ENCODE measurements around the gene TTC34. TPM values are rescaled to one million over a fixed set of nuclear protein-coding genes. Genes with fewer than 3 reads are reported as not detected.

The TTC34 gene
- total and polyA plus RNA-seq, 2 donors from 2014 or later: 0.15 to 2.4 TPM

DNA sequence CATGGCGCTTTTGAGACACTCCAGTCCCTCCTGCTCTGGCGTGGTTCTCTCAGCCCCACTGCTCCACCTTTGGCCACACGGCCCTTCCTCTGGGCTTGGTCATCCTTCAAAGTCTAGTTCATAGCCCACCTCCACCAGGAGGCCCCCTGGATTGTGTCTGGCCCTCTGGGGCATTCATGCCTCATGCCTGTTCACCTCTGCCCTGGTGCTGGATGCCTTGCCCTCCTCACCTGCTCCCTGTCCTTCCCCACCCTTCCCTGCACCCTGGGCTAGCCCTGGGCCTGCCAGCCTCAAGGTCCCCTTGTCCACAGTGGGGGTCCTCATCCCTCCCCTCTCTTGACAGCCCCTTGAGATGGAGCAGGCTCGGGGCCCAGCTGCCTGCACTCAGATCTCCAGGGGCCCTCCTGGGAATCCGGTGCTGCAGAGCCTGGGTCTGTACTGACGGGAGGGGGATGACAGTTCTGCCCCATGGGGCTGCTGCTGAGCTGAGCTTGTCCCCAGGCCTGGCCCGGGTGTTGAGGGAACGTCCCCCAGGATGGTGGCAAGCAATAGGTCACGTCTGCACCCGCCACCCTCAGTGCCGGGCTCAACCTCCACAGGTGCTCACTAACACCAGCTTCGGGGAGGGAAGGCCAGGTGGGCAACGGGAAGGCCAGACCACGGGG, 196.5 kb downstream of the TTC34 start:
- FAIRE-seq: no peak
- no peaks in the 10 kb centered on the region for H3K27me3 ChIP-seq (ENCODE audit: control insufficient read depth, insufficient read depth, low read length)
- TF ChIP-seq, protein P1, sequence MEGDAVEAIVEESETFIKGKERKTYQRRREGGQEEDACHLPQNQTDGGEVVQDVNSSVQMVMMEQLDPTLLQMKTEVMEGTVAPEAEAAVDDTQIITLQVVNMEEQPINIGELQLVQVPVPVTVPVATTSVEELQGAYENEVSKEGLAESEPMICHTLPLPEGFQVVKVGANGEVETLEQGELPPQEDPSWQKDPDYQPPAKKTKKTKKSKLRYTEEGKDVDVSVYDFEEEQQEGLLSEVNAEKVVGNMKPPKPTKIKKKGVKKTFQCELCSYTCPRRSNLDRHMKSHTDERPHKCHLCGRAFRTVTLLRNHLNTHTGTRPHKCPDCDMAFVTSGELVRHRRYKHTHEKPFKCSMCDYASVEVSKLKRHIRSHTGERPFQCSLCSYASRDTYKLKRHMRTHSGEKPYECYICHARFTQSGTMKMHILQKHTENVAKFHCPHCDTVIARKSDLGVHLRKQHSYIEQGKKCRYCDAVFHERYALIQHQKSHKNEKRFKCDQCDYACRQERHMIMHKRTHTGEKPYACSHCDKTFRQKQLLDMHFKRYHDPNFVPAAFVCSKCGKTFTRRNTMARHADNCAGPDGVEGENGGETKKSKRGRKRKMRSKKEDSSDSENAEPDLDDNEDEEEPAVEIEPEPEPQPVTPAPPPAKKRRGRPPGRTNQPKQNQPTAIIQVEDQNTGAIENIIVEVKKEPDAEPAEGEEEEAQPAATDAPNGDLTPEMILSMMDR (IDR thresholded peaks at IDR 0.05; ENCODE audit: borderline replicate concordance, extremely low read depth, insufficient read depth): no peak
- H3K4me3 ChIP-seq (ENCODE audit: low read length in 3 of 3): no peak overlapping the region
- no peaks in the 10 kb centered on the region for H3K4me1 ChIP-seq (ENCODE audit: control insufficient read depth in 2 of 3, insufficient read depth in 2 of 3, low read depth in 1 of 3, low read length in 3 of 3)
- H3K27ac ChIP-seq (ENCODE audit: low read depth in 2 of 2, low read length in 2 of 2): no peak overlapping the region
- peak in 3 of 5 donors; percentile 7 to 62 (median 38) for DNase-seq
- intact Hi-C loops (cut with DNase I): no loop called here
- no peaks in the 10 kb centered on the region for H3K9me3 ChIP-seq (ENCODE audit: control insufficient read depth in 2 of 3, insufficient read depth in 1 of 3, low read length in 3 of 3)
- no peaks in the 10 kb centered on the region for H3K36me3 ChIP-seq (ENCODE audit: control insufficient read depth in 2 of 3, insufficient read depth in 3 of 3, low read length in 3 of 3)
- H3K9ac ChIP-seq (ENCODE audit: low read length in 3 of 3): no peak overlapping the region

DNA sequence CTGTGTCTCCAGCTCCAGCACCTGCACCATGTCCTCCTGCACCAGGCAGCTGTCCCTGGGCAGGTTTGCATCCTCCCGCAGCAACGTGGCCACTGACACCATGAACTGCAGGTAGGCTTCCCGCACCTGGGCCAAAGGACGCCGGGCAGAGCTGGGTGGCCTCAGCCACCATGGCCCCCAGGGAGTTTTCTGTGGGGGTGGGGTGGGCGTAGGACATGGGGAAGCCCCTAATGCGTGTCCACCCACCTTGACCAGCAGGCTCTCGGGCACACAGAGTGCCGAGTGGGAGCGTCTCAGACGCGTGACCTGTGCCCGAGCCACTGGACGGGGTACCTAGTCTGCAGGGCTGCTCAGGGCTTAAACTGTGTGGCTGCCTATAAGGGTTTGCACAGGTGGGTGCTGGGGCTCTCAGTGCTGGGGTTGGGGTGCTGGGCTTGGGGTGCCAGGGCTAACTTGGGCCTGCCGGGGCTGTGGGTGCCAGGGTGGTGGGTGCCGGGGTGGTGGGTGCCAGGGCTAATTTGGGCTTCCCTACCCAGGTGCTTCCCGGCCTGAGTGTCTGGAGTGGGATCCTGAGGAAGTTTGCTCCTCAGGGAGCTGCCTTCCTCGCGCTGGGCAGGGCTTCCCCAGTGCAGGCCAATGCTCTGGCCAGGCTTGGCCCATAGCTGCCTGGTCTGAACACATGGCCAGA, 197.2 kb downstream of the TTC34 start:
- Histone ChIP-seq H3K36me3 (ENCODE audit: control insufficient read depth in 2 of 3, insufficient read depth in 3 of 3, low read length in 3 of 3) (no peaks in the 10 kb centered on the region), H3K9me3 (ENCODE audit: control insufficient read depth in 2 of 3, insufficient read depth in 1 of 3, low read length in 3 of 3) (no peaks in the 10 kb centered on the region), H3K4me3 (ENCODE audit: low read length in 3 of 3) (no peak overlapping the region), H3K9ac (ENCODE audit: low read length in 3 of 3) (no peak overlapping the region), H3K4me1 (ENCODE audit: control insufficient read depth in 2 of 3, insufficient read depth in 2 of 3, low read depth in 1 of 3, low read length in 3 of 3) (no peaks in the 10 kb centered on the region), H3K27me3 (ENCODE audit: control insufficient read depth, insufficient read depth, low read length) (no peaks in the 10 kb centered on the region), H3K27ac (ENCODE audit: low read depth in 2 of 2, low read length in 2 of 2) (no peak overlapping the region)
- TF ChIP-seq, protein P1 (IDR thresholded peaks at IDR 0.05; ENCODE audit: borderline replicate concordance, extremely low read depth, insufficient read depth): no peak
- intact Hi-C loops (cut with DNase I): no loop called here
- no peak for FAIRE-seq
- peak in 3 of 5 donors; percentile 4 to 67 (median 33) for DNase-seq

DNA sequence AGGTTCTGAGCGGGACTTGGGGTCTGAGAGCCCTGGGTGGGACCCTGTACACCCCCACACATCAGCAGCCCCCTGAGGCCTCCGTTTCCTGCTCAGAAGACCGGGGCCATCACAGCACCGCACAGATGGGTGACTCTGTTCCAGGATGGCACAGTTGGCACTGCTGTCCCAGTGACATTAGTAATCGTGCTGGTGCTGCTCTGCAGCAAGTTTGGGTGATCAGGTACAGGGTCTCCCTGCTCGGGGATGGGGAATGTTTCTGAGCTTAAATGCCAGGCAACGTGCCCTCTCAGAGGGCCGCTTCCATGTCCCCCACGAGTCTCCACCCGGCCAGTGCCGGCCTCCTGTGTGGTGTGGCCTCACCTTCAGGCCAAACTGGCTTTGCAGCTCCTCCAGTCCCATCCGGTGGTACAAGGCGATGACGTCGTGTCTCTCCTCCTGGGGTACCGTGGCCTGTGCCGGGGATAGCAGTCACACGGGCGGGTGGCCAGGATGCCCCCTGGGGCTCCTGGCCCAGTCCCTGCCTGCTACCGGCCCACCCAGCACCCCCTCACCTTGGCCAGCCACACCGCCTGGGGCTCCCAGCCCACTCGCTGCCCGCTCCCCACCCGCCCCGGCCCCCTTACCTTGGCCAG, 197.9 kb downstream of the TTC34 start:
- DNase-seq: peak in 2 of 5 donors; percentile 8 to 68
- intact Hi-C loops (cut with DNase I): no loop called here
- Histone ChIP-seq H3K27me3 (ENCODE audit: control insufficient read depth, insufficient read depth, low read length) (no peaks in the 10 kb centered on the region), H3K27ac (ENCODE audit: low read depth in 2 of 2, low read length in 2 of 2) (no peak overlapping the region), H3K9me3 (ENCODE audit: control insufficient read depth in 2 of 3, insufficient read depth in 1 of 3, low read length in 3 of 3) (no peaks in the 10 kb centered on the region), H3K9ac (ENCODE audit: low read length in 3 of 3) (no peak overlapping the region), H3K4me3 (ENCODE audit: low read length in 3 of 3) (no peak overlapping the region), H3K36me3 (ENCODE audit: control insufficient read depth in 2 of 3, insufficient read depth in 3 of 3, low read length in 3 of 3) (no peaks in the 10 kb centered on the region), H3K4me1 (ENCODE audit: control insufficient read depth in 2 of 3, insufficient read depth in 2 of 3, low read depth in 1 of 3, low read length in 3 of 3) (no peaks in the 10 kb centered on the region)
- no peak for FAIRE-seq
- TF ChIP-seq, protein P1 (IDR thresholded peaks at IDR 0.05; ENCODE audit: borderline replicate concordance, extremely low read depth, insufficient read depth): no peak
